Measurements from ENCODE around the gene BICD1. TPM values are rescaled to one million over a fixed set of nuclear protein-coding genes. Genes with fewer than 3 reads are reported as not detected.
A peak's percentile ranks its signal among the peaks of the same experiment; 100 is the strongest.

Gene BICD1
- total and polyA plus RNA-seq, 2 experiments from 2014 or later = 59.3 to 83.6 TPM

DNA sequence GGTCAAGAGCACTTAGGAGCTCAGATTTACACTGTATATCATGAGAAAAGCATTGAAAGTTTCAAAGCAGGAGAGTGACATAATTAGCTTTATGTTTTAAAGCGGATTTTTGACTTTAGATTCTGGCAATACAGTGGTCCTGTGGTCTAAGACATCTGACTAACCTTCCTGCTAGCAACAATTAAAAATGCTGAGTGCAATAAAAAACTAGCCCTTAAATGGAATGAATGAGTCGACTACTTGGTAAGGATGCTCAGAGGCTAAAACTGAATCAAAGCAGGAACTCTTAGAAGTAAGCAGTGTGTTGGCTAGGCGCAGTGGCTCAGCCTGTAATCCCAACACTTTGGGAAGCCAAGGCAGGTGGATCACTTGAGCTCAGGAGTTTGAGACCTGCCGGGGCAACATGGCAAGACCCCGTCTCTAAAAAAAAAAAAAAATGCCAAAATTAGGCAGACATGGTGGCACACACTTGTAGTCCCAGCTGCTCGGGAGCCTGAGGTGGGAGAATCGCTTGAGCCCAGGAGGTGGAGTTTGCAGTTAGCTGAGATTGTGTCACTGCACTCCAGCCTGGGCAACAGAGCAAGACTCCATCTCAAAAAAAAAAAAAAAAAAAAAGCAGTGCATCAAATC lies 18.9 kb downstream of the BICD1 start:
- H4K20me1 ChIP-seq (replicated peaks; ENCODE audit: insufficient read depth) = peaks cover 9% of the 10 kb centered on the region; the same call in 1 of the 2 replicates
- Mint-ChIP-seq H3K27ac (peak overlapping the region; percentile 18; the same call in 1 of the 2 replicates), H3K4me3 (no peak overlapping the region), H3K4me1 (peaks cover 29% of the 10 kb centered on the region), H3K9me3 (no peaks in the 10 kb centered on the region), H3K27me3 (ENCODE audit: insufficient read depth, low read depth, poor library complexity) (peaks cover 1% of the 10 kb centered on the region), H3K36me3 (ENCODE audit: low read depth) (peaks cover 16% of the 10 kb centered on the region; the same call in 2 of the 3 replicates)
- no peaks in the 10 kb centered on the region for H3K9me2 ChIP-seq (ENCODE audit: insufficient read depth)
- DNase-seq (ENCODE audit: low spot score) (no peak), ATAC-seq (no peak)
- TF ChIP-seq, protein P1, sequence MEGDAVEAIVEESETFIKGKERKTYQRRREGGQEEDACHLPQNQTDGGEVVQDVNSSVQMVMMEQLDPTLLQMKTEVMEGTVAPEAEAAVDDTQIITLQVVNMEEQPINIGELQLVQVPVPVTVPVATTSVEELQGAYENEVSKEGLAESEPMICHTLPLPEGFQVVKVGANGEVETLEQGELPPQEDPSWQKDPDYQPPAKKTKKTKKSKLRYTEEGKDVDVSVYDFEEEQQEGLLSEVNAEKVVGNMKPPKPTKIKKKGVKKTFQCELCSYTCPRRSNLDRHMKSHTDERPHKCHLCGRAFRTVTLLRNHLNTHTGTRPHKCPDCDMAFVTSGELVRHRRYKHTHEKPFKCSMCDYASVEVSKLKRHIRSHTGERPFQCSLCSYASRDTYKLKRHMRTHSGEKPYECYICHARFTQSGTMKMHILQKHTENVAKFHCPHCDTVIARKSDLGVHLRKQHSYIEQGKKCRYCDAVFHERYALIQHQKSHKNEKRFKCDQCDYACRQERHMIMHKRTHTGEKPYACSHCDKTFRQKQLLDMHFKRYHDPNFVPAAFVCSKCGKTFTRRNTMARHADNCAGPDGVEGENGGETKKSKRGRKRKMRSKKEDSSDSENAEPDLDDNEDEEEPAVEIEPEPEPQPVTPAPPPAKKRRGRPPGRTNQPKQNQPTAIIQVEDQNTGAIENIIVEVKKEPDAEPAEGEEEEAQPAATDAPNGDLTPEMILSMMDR (conservative IDR thresholded peaks at IDR 0.05; ENCODE audit: low read depth in 2 of 2) = no peak
- TF ChIP-seq ZNF114 (CRISPR knock-in tag; IDR thresholded peaks at IDR 0.05) = no peak
- TF ChIP-seq STAT1 (IDR thresholded peaks at IDR 0.05; ENCODE audit: unreplicated experiment) = no peak
- TF ChIP-seq POLR2AphosphoS5 (IDR thresholded peaks at IDR 0.05; ENCODE audit: low read depth) = no peak
- TF ChIP-seq, protein P2, sequence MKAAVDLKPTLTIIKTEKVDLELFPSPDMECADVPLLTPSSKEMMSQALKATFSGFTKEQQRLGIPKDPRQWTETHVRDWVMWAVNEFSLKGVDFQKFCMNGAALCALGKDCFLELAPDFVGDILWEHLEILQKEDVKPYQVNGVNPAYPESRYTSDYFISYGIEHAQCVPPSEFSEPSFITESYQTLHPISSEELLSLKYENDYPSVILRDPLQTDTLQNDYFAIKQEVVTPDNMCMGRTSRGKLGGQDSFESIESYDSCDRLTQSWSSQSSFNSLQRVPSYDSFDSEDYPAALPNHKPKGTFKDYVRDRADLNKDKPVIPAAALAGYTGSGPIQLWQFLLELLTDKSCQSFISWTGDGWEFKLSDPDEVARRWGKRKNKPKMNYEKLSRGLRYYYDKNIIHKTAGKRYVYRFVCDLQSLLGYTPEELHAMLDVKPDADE (IDR thresholded peaks at IDR 0.05) = no peak
- peak overlapping the region; percentile 25 for H3K4me2 ChIP-seq
- peaks cover 26% of the 10 kb centered on the region for H3K4me1 ChIP-seq (ENCODE audit: insufficient read depth)
- peaks cover 10% of the 10 kb centered on the region for H3F3A ChIP-seq (replicated peaks; ENCODE audit: low read depth)
- H3K79me2 ChIP-seq (replicated peaks; ENCODE audit: insufficient read depth) = peaks cover 99% of the 10 kb centered on the region
- no peak overlapping the region for H3K4me3 ChIP-seq
- peak overlapping the region; percentile 68; the same call in 1 of the 2 replicates for H3K27ac ChIP-seq (ENCODE audit: low read depth)
- H3K36me3 ChIP-seq (ENCODE audit: insufficient read depth) = no peaks in the 10 kb centered on the region
- H3K27me3 ChIP-seq (ENCODE audit: insufficient read depth) = no peaks in the 10 kb centered on the region
- H2AFZ ChIP-seq = no peak overlapping the region

DNA sequence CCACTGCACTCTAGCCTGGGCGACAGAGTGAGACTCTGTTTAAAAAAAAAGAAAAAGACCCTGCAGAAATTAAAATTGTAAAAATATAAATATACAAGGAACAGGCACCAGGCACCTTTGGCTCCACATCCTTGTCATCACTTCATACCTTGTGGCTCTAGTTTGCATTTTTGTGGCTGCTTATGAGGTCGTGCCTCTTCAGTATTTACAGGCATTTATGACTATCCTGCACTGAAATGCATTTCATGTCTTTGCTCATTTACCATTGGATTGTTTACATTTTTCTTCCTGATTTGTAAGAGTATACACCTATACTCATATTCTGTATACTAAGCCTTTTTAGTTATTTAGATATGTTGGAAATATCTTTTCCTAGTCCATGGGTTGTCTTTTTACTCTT lies 20.1 kb downstream of the BICD1 start:
- Mint-ChIP-seq H3K4me3 (no peak overlapping the region), H3K27me3 (ENCODE audit: insufficient read depth, low read depth, poor library complexity) (peaks cover 1% of the 10 kb centered on the region), H3K27ac (no peak overlapping the region), H3K36me3 (ENCODE audit: low read depth) (peaks cover 16% of the 10 kb centered on the region; the same call in 2 of the 3 replicates), H3K9me3 (no peaks in the 10 kb centered on the region), H3K4me1 (peaks cover 34% of the 10 kb centered on the region)
- peaks cover 100% of the 10 kb centered on the region for H3K79me2 ChIP-seq (replicated peaks; ENCODE audit: insufficient read depth)
- H3K4me2 ChIP-seq = no peak overlapping the region
- ATAC-seq = no peak
- H3K4me1 ChIP-seq (ENCODE audit: insufficient read depth) = peaks cover 33% of the 10 kb centered on the region
- no peaks in the 10 kb centered on the region for H3K36me3 ChIP-seq (ENCODE audit: insufficient read depth)
- DNase-seq (ENCODE audit: low spot score) = no peak
- H3K27ac ChIP-seq (ENCODE audit: low read depth) = peak overlapping the region; percentile 70; the same call in 1 of the 2 replicates
- H3K4me3 ChIP-seq = no peak overlapping the region
- H3K9me2 ChIP-seq (ENCODE audit: insufficient read depth) = no peaks in the 10 kb centered on the region
- H3K27me3 ChIP-seq (ENCODE audit: insufficient read depth) = no peaks in the 10 kb centered on the region
- H2AFZ ChIP-seq = no peak overlapping the region
- H4K20me1 ChIP-seq (replicated peaks; ENCODE audit: insufficient read depth) = peaks cover 9% of the 10 kb centered on the region
- H3F3A ChIP-seq (replicated peaks; ENCODE audit: low read depth) = peaks cover 10% of the 10 kb centered on the region
- TF ChIP-seq CREB1 (CRISPR knock-in tag; IDR thresholded peaks at IDR 0.05; ENCODE audit: low read depth) (no peak), ZNF331 (CRISPR knock-in tag; IDR thresholded peaks at IDR 0.05; ENCODE audit: low read depth) (no peak), ZNF114 (CRISPR knock-in tag; IDR thresholded peaks at IDR 0.05) (no peak)
- TF ChIP-seq, protein P3, sequence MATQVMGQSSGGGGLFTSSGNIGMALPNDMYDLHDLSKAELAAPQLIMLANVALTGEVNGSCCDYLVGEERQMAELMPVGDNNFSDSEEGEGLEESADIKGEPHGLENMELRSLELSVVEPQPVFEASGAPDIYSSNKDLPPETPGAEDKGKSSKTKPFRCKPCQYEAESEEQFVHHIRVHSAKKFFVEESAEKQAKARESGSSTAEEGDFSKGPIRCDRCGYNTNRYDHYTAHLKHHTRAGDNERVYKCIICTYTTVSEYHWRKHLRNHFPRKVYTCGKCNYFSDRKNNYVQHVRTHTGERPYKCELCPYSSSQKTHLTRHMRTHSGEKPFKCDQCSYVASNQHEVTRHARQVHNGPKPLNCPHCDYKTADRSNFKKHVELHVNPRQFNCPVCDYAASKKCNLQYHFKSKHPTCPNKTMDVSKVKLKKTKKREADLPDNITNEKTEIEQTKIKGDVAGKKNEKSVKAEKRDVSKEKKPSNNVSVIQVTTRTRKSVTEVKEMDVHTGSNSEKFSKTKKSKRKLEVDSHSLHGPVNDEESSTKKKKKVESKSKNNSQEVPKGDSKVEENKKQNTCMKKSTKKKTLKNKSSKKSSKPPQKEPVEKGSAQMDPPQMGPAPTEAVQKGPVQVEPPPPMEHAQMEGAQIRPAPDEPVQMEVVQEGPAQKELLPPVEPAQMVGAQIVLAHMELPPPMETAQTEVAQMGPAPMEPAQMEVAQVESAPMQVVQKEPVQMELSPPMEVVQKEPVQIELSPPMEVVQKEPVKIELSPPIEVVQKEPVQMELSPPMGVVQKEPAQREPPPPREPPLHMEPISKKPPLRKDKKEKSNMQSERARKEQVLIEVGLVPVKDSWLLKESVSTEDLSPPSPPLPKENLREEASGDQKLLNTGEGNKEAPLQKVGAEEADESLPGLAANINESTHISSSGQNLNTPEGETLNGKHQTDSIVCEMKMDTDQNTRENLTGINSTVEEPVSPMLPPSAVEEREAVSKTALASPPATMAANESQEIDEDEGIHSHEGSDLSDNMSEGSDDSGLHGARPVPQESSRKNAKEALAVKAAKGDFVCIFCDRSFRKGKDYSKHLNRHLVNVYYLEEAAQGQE (IDR thresholded peaks at IDR 0.05; ENCODE audit: unreplicated experiment) = no peak
- TF ChIP-seq, protein P2 (IDR thresholded peaks at IDR 0.05) = no peak
